Measurements from ENCODE around the gene DNHD1. TPM values are rescaled to one million over a fixed set of nuclear protein-coding genes. Genes with fewer than 3 reads are reported as not detected.

The DNHD1 gene
- total and polyA plus RNA-seq, 2 of the 8 experiments (the other 6 are each of a cell fraction or from before 2014, with no cell fraction given), result 5.0 to 6.8 TPM

GRCh38 chr11:6498544-6498943, 1.5 kb downstream of the DNHD1 start:
- H2BK15ac ChIP-seq (ENCODE audit: low read length), result no peak overlapping the region
- 93% methylated on average over 5 of the region's 5 CpGs; no CpG with 5 or more reads in 1 of the 2 experiments for WGBS, 2 experiments (ENCODE audit: extremely low coverage in 1 of 2, insufficient coverage in 1 of 2, insufficient read length in 1 of 2, insufficient replicate concordance in 2 of 2, low coverage in 1 of 2, low lambda C conversion rate in 2 of 2, missing lambda C conversion rate in 1 of 2)
- peaks cover 3% of the 10 kb centered on the region; the same call in 1 of the 2 replicates for H3K23me2 ChIP-seq (ENCODE audit: low read depth, low read length)
- H3K4me2 ChIP-seq (ENCODE audit: insufficient read depth in 1 of 2, low read depth in 2 of 2, low read length in 2 of 2), result no peak overlapping the region
- H3K9me3 ChIP-seq (ENCODE audit: insufficient read depth in 2 of 2, low read depth in 1 of 2, low read length in 1 of 2), result no peaks in the 10 kb centered on the region
- ChIA-PET POLR2A (ENCODE audit: partially characterized antibody) (interaction anchor here (0.6 to 2.6 kb wide), 7 partner anchors 9 to 118 kb away, joined by 3 to 13 read pairs (median 4); partner anchors contain the start of genes ARFIP2 and TIMM10B), CTCF (ENCODE audit: partially characterized antibody) (interaction anchor here (0.6 to 8.7 kb wide), 15 partner anchors 9 to 1318 kb away, joined by 3 to 60 read pairs (median 5); partner anchors contain the start of genes HPX and TIMM10B)
- peak overlapping the region; percentile 69; the same call in 1 of the 2 replicates for H4K8ac ChIP-seq (ENCODE audit: extremely low read depth, insufficient read depth, low read length)
- H3K56ac ChIP-seq (replicated peaks; ENCODE audit: insufficient read length, low read depth, low read length), result no peak overlapping the region
- no peak overlapping the region for H2BK12ac ChIP-seq (ENCODE audit: low read depth, low read length)
- H3K9ac ChIP-seq (replicated peaks in 1 of 4; ENCODE audit: extremely low read depth in 1 of 4, low read depth in 3 of 4, low read length in 3 of 4), result no peak overlapping the region
- H3K4me3 ChIP-seq (ENCODE audit: extremely low read depth in 1 of 4, insufficient read depth in 2 of 4, low read depth in 3 of 4, low read length in 4 of 4), result no peak overlapping the region
- H3K18ac ChIP-seq (ENCODE audit: extremely low read depth, low read length), result no peak overlapping the region
- no peak overlapping the region for H3K27ac ChIP-seq (ENCODE audit: low read depth, low read length)
- no peak overlapping the region for H2AFZ ChIP-seq (ENCODE audit: low read length)
- H3K23ac ChIP-seq (ENCODE audit: insufficient read length), result no peak overlapping the region
- no peaks in the 10 kb centered on the region for H3K27me3 ChIP-seq (replicated peaks in 1 of 4; ENCODE audit: control insufficient read depth in 3 of 4, extremely low read depth in 1 of 4, insufficient read depth in 3 of 4, low read length in 3 of 4)
- H2BK120ac ChIP-seq (replicated peaks; ENCODE audit: low read depth, low read length), result no peak overlapping the region
- no peak overlapping the region for H2BK20ac ChIP-seq (ENCODE audit: low read length)
- H3K79me1 ChIP-seq (ENCODE audit: low read depth, low read length), result no peaks in the 10 kb centered on the region
- H4K20me1 ChIP-seq (replicated peaks in 1 of 2; ENCODE audit: control insufficient read depth in 1 of 2, insufficient read depth in 2 of 2, low read length in 2 of 2), result no peaks in the 10 kb centered on the region
- FAIRE-seq, result no peak
- H3K4ac ChIP-seq (replicated peaks; ENCODE audit: insufficient read length, low read depth, low read length), result no peak overlapping the region
- H4K5ac ChIP-seq (ENCODE audit: insufficient read length, low read depth, low read length), result no peak overlapping the region
- H4K91ac ChIP-seq (replicated peaks; ENCODE audit: insufficient read length, low read length), result no peak overlapping the region
- TF ChIP-seq CHD1 (IDR thresholded peaks at IDR 0.05; ENCODE audit: low read depth, low read length), result no peak
- no peak for TF ChIP-seq BACH1 (IDR thresholded peaks at IDR 0.05; ENCODE audit: low read length)
- no peak for TF ChIP-seq SAP30 (IDR thresholded peaks at IDR 0.05; ENCODE audit: insufficient read depth, insufficient replicate concordance, low read length)
- no peak for TF ChIP-seq POLR2AphosphoS5 (IDR thresholded peaks at IDR 0.05; ENCODE audit: low read depth, low read length)
- no peak for TF ChIP-seq TAF7 (optimal IDR thresholded peaks at IDR 0.05; ENCODE audit: borderline replicate concordance, low read depth, low read length)
- TF ChIP-seq BCL11A (IDR thresholded peaks at IDR 0.05; ENCODE audit: low read depth in 2 of 2, low read length in 2 of 2), result no peak
- TF ChIP-seq GTF2F1 (IDR thresholded peaks at IDR 0.05; ENCODE audit: borderline replicate concordance, low read depth, low read length), result no peak
- no peak overlapping the region for H2AK5ac ChIP-seq (ENCODE audit: low read depth, low read length)
- H2BK5ac ChIP-seq (ENCODE audit: low read depth, low read length), result no peak overlapping the region
- H3K36me3 ChIP-seq (ENCODE audit: control insufficient read depth in 2 of 4, insufficient read depth in 4 of 4, low read length in 3 of 4), result peaks cover 0 to 3% (median 0%) of the 10 kb centered on the region in 4 experiments; a peak in 3 of 8 replicates
- H3K14ac ChIP-seq (ENCODE audit: insufficient read length), result no peak overlapping the region
- peaks cover 0 to 6% (median 1%) of the 10 kb centered on the region in 4 experiments; a peak in 4 of 7 replicates for H3K4me1 ChIP-seq (replicated peaks in 1 of 4; ENCODE audit: control insufficient read depth in 3 of 4, insufficient read depth in 4 of 4, low read length in 3 of 4)
- no peak for DNase-seq (ENCODE audit: low read depth in 1 of 2, low spot score in 2 of 2)
- no peaks in the 10 kb centered on the region for H3K79me2 ChIP-seq (ENCODE audit: control insufficient read depth in 1 of 2, insufficient read depth in 2 of 2, low read length in 2 of 2)

Measured in H1 (cell line).